Endothelial cell of umbilical vein (primary cell): ENCODE measurements around the gene MARK2. TPM values are rescaled to one million over a fixed set of nuclear protein-coding genes. Genes with fewer than 3 reads are reported as not detected.

Experiments
- BruUV-seq: library from RNA; stranded (reverse); fragments of 400-500 nt; replicated peaks from 2 replicates; lab custom pipeline; 2021; lab: Mats Ljungman, UMichigan
- CTCF ChIA-PET: fragments of 300-600, 350-600 bp; sonication (Branson Sonifier 250); formaldehyde crosslinking; loops from one replicate; lab custom pipeline; 2021; ENCODE audit warnings: antibody characterized with exemption, inconsistent platforms; lab: Charles Lee
- POLR2A ChIA-PET: fragments of 300-600, 350-600 bp; sonication (Branson Sonifier 250); formaldehyde crosslinking; loops from one replicate; lab custom pipeline; 2021; ENCODE audit warnings: antibody characterized with exemption, inconsistent platforms; lab: Charles Lee
- DNase-seq: peaks from one replicate; pipeline ENCODE4 v3.0.0-alpha.2; 2011; ENCODE audit warnings: low read depth, low spot score
- FAIRE-seq: peaks from 2 replicates; lab custom pipeline; 2011; peaks lifted over from hg19 to GRCh38; lab: Jason Lieb, UNC
- H2AFZ ChIP-seq: 2 replicates; pipeline ENCODE4 v1.6.0; 2012; ENCODE audit warnings: low read depth, low read length, control low read depth, inconsistent platforms
- H3K27ac ChIP-seq: 2 replicates; pipeline ENCODE4 v1.5.1; 2011; ENCODE audit warnings: low read depth, mild to moderate bottlenecking, control low read depth, low read length, moderate library complexity; ENCODE audit not compliant: insufficient read depth
- H3K27me3 ChIP-seq, 2 experiments: 2 replicates each; pipeline versions ENCODE4 v1.6.0 to v1.6.1; 2011; ENCODE audit warnings: low read length in 2 of 2, mixed read lengths in 1 of 2; ENCODE audit not compliant: control insufficient read depth in 2 of 2, insufficient read depth in 2 of 2
- H3K36me3 ChIP-seq, 2 experiments: 2 replicates in 1 of 2; 3 replicates in 1 of 2; pipeline ENCODE4 v1.5.1; 2011; ENCODE audit warnings: low read length in 2 of 2, mild to moderate bottlenecking in 1 of 2, moderate library complexity in 1 of 2; ENCODE audit not compliant: control insufficient read depth in 2 of 2, insufficient read depth in 2 of 2; ENCODE audit errors: extremely low read depth in 1 of 2
- H3K4me1 ChIP-seq: 3 replicates; pipeline ENCODE4 v1.5.1; 2011; ENCODE audit warnings: mild to moderate bottlenecking, low read length; ENCODE audit not compliant: control insufficient read depth, insufficient read depth; ENCODE audit errors: extremely low read depth
- H3K4me2 ChIP-seq: 2 replicates; pipeline ENCODE4 v1.6.1; 2011; ENCODE audit warnings: low read length, control low read depth, mixed read lengths; ENCODE audit not compliant: insufficient read depth
- H3K4me3 ChIP-seq, 3 experiments: fragments of 200-600 bp in 1 of 3; sonication (generic), shearing (Covaris generic) in 1 of 3; replicated peaks in 1 of 3; 2 replicates each; pipeline ENCODE4 v1.5.1; 2011 to 2016; ENCODE audit warnings: control low read depth in 3 of 3, low read length in 3 of 3, mild to moderate bottlenecking in 2 of 3, inconsistent platforms in 1 of 3, low read depth in 1 of 3, moderate library complexity in 1 of 3; ENCODE audit not compliant: insufficient read depth in 1 of 3
- H3K79me2 ChIP-seq: 2 replicates; pipeline ENCODE4 v1.6.0; 2012; ENCODE audit warnings: low read length, inconsistent platforms; ENCODE audit not compliant: control insufficient read depth, insufficient read depth
- H3K9ac ChIP-seq: replicated peaks from 2 replicates; pipeline ENCODE3; 2011; ENCODE audit warnings: low read length, control low read depth; ENCODE audit not compliant: insufficient read depth; ENCODE audit errors: extremely low read depth
- H3K9me1 ChIP-seq: replicated peaks from 3 replicates; pipeline ENCODE4 v1.6.0; 2011; ENCODE audit warnings: mild to moderate bottlenecking, low read length; ENCODE audit not compliant: control insufficient read depth, insufficient read depth; ENCODE audit errors: extremely low read depth
- H3K9me3 ChIP-seq: replicated peaks from 2 replicates; pipeline ENCODE4 v1.5.1; 2012; ENCODE audit warnings: low read length, inconsistent platforms; ENCODE audit not compliant: control insufficient read depth, insufficient read depth
- H4K20me1 ChIP-seq: replicated peaks from 2 replicates; pipeline ENCODE3; 2011; ENCODE audit warnings: mild to moderate bottlenecking, low read length; ENCODE audit not compliant: control insufficient read depth, insufficient read depth; ENCODE audit errors: extremely low read depth
- CTCF ChIP-seq, 2 donors: IDR thresholded peaks; 1 replicate in 1 of 2; 2 replicates in 1 of 2; pipeline ENCODE4 v1.5.1; 2011; ENCODE audit warnings: low read length in 2 of 2, mild to moderate bottlenecking in 2 of 2, moderate library complexity in 2 of 2, control low read depth in 1 of 2, inconsistent platforms in 1 of 2, low read depth in 1 of 2; ENCODE audit not compliant: insufficient read depth in 1 of 2; ENCODE audit errors: extremely low read depth in 1 of 2
- EZH2 ChIP-seq: IDR thresholded peaks from 2 replicates; pipeline ENCODE4 v1.6.1; 2012; ENCODE audit warnings: borderline replicate concordance, low read depth, mild to moderate bottlenecking, moderate library complexity, low read length, inconsistent platforms; ENCODE audit not compliant: severe bottlenecking
- FOS ChIP-seq: IDR thresholded peaks from 2 replicates; pipeline ENCODE4 v1.6.1; 2011; ENCODE audit warnings: mild to moderate bottlenecking, low read length, moderate library complexity, borderline replicate concordance; ENCODE audit not compliant: insufficient read depth
- GATA2 ChIP-seq: IDR thresholded peaks from 2 replicates; pipeline ENCODE4 v1.7.0; 2011; ENCODE audit warnings: low read depth, mild to moderate bottlenecking, moderate library complexity, mixed read lengths, low read length; ENCODE audit not compliant: insufficient read length, insufficient read depth
- JUN ChIP-seq: IDR thresholded peaks from 2 replicates; pipeline ENCODE4 v1.6.1; 2011; ENCODE audit warnings: borderline replicate concordance, low read depth; ENCODE audit not compliant: insufficient read length, insufficient read depth
- MAX ChIP-seq: IDR thresholded peaks from 2 replicates; pipeline ENCODE4 v1.6.1; 2011; ENCODE audit not compliant: insufficient read depth, insufficient read length
- MYC ChIP-seq: IDR thresholded peaks from one replicate; pipeline ENCODE4 v1.6.1; 2011; ENCODE audit warnings: mild to moderate bottlenecking, low read depth, low read length
- POLR2A ChIP-seq: IDR thresholded peaks from 2 replicates; pipeline ENCODE4 v1.6.1; 2012; ENCODE audit warnings: low read depth, mild to moderate bottlenecking, control low read depth, low read length
- POLR2AphosphoS5 ChIP-seq: IDR thresholded peaks from 2 replicates; pipeline ENCODE4 v1.6.1; 2012; ENCODE audit warnings: low read depth, mild to moderate bottlenecking, control low read depth, low read length, moderate library complexity; ENCODE audit not compliant: insufficient read depth
- dilution Hi-C: fragments of 300-500 bp; cut with MboI; formaldehyde crosslinking; loops from one replicate; pipeline ENCODE4 v1.15.0; 2019; ENCODE audit warnings: low sequenced_read_pairs; ENCODE audit not compliant: extremely low pct_ligation_motif_present
- intact Hi-C: fragments of 100-400 bp; cut with micrococcal nuclease; formaldehyde crosslinking; loops from one replicate; pipeline ENCODE4 v1.10.0; 2022
- polyA plus RNA-seq, 4 experiments: library from polyadenylated mRNA; depleted of rRNA in 3 of 4; stranded (reverse) in 3 of 4; unstranded in 1 of 4; fragments of >200 nt; gene quantifications; 2 replicates each; pipeline versions ENCODE4 v1.2.1 to v1.2.3, GENCODE V29; 2011 to 2012; ENCODE audit warnings: missing spikeins in 1 of 4
- total RNA-seq: library from RNA; stranded (reverse); gene quantifications from 2 replicates; pipeline ENCODE4 v1.2.3, GENCODE V29; 2021

MARK2 gene
- total and polyA plus RNA-seq, 2 donors (not counting 3 experiments of a cell fraction or from before 2014, with no cell fraction given) = 16.6 to 34.7 TPM

DNA sequence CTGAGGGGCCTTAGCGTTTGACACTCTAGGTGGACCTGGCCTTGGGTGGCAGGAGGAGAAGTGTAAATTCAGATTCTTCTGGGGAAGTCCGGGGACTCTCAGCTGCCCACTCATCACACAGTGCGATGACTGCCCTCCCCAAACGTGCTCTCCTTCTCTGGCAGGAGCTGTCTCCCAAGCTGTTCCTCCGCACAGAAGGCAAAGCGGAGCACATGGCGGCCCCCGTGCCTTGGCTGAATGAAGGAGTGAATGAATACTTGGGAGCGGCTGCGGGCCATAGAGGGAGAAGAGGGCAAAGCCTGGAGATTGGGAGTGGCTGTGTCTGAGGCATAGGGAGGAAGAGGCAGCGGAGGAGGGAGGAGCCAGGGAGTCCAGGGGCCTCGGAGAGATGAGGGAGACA lies 93.0 kb downstream of the MARK2 start:
- TF ChIP-seq EZH2 = no peak
- TF ChIP-seq MYC = no peak
- TF ChIP-seq GATA2 = no peak
- no peak for TF ChIP-seq FOS
- TF ChIP-seq POLR2A = no peak
- no peak for TF ChIP-seq CTCF (IDR thresholded peaks at IDR 0.05; ENCODE audit: extremely low read depth in 1 of 2, insufficient read depth in 1 of 2, low read depth in 1 of 2, low read length in 2 of 2)
- no peak for TF ChIP-seq POLR2AphosphoS5
- no peak for TF ChIP-seq JUN
- TF ChIP-seq MAX = no peak
- BruUV-seq = no TSS peak
- intact Hi-C loops = no loop called here

More for the DNA sequence above, 93.0 kb downstream of the MARK2 start:
- no peaks in the 10 kb centered on the region for H3K36me3 ChIP-seq
- CTCF ChIA-PET = interaction anchor here (1.1 to 3.1 kb wide), 2 partner anchors 11 to 96 kb away, joined by 3 to 11 read pairs; no protein-coding TSS in a partner anchor
- no peak overlapping the region for H3K4me3 ChIP-seq
- H4K20me1 ChIP-seq = no peaks in the 10 kb centered on the region
- H3K79me2 ChIP-seq = no peaks in the 10 kb centered on the region
- H3K27ac ChIP-seq = no peak overlapping the region
- no peaks in the 10 kb centered on the region for H3K9me3 ChIP-seq
- no peak overlapping the region for H2AFZ ChIP-seq
- POLR2A ChIA-PET = no interaction called here
- FAIRE-seq = no peak
- peaks cover 4% of the 10 kb centered on the region in 2 experiments for H3K27me3 ChIP-seq
- no peak overlapping the region for H3K4me2 ChIP-seq
- H3K9ac ChIP-seq = no peak overlapping the region
- dilution Hi-C loops = no loop called here
- no peak for DNase-seq
- no peaks in the 10 kb centered on the region for H3K9me1 ChIP-seq
- H3K4me1 ChIP-seq = no peaks in the 10 kb centered on the region
